ENCODE data around the gene KLHL29.

GRCh38 chr2:23561088-23561487 is 176.1 kb downstream of the KLHL29 start:
- TF ChIP-seq CTCF (IDR thresholded peaks at IDR 0.05) (no peak), POLR2A (IDR thresholded peaks at IDR 0.05) (no peak)
